ENCODE data around the gene CTSF.

CTSF gene

GRCh38 chr11:66555416-66555815 is 13.0 kb downstream of the CTSF start:
- TF ChIP-seq CTCF (IDR thresholded peaks at IDR 0.05; ENCODE audit: control extremely low read depth, extremely low read depth, low read depth, missing control alignments), result no peak
- POLR2A ChIA-PET, result no interaction called here
- DNase-seq (ENCODE audit: extremely low spot score), result no peak
- CTCF ChIA-PET, result interaction anchor here (1.3 kb wide), 1 partner anchor 148 kb away, joined by 4 read pairs; no protein-coding TSS in a partner anchor

- ChIA-PET CTCF (interaction anchor here (1.3 kb wide), 1 partner anchor 147 kb away, joined by 4 read pairs; no protein-coding TSS in a partner anchor), POLR2A (no interaction called here)
- DNase-seq (ENCODE audit: extremely low spot score), result no peak
- no peak for TF ChIP-seq CTCF (IDR thresholded peaks at IDR 0.05; ENCODE audit: control extremely low read depth, extremely low read depth, low read depth, missing control alignments)
Observed at GRCh38 chr11:66554602-66555001, 13.8 kb downstream of the CTSF start.

GRCh38 chr11:66550887-66551286 is 17.5 kb downstream of the CTSF start:
- CTCF ChIA-PET, result interaction anchor here (0.9 kb wide), 1 partner anchor 87 kb away, joined by 3 read pairs; no protein-coding TSS in a partner anchor
- DNase-seq (ENCODE audit: extremely low spot score), result no peak
- TF ChIP-seq CTCF (IDR thresholded peaks at IDR 0.05; ENCODE audit: control extremely low read depth, extremely low read depth, low read depth, missing control alignments), result no peak
- POLR2A ChIA-PET, result no interaction called here

DNA sequence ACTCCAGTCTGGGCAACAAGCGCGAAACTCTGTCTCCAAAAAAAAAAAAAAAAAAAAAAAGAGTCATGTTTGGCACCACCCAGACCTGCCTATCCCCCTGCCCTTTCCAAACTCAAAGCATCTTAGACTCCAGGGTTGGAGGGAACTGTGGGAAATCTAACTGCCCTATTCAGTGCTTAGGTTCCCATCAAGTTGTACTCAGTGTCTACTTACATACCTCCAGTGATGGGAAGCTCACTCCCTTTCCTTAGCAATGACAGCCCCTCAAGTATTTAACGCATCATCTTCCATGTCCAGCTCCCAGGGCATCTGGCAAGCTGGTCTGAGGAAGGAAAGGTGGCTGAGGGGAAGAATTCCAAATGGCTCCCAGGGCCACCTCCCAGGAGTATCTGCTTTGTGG is 18.7 kb downstream of the CTSF start:
- no peak for TF ChIP-seq CTCF (IDR thresholded peaks at IDR 0.05; ENCODE audit: control extremely low read depth, extremely low read depth, low read depth, missing control alignments)
- ChIA-PET CTCF (no interaction called here), POLR2A (interaction anchor here (0.7 kb wide), 1 partner anchor 478 kb away, joined by 4 read pairs; no protein-coding TSS in a partner anchor)
- no peak for DNase-seq (ENCODE audit: extremely low spot score)

DNA sequence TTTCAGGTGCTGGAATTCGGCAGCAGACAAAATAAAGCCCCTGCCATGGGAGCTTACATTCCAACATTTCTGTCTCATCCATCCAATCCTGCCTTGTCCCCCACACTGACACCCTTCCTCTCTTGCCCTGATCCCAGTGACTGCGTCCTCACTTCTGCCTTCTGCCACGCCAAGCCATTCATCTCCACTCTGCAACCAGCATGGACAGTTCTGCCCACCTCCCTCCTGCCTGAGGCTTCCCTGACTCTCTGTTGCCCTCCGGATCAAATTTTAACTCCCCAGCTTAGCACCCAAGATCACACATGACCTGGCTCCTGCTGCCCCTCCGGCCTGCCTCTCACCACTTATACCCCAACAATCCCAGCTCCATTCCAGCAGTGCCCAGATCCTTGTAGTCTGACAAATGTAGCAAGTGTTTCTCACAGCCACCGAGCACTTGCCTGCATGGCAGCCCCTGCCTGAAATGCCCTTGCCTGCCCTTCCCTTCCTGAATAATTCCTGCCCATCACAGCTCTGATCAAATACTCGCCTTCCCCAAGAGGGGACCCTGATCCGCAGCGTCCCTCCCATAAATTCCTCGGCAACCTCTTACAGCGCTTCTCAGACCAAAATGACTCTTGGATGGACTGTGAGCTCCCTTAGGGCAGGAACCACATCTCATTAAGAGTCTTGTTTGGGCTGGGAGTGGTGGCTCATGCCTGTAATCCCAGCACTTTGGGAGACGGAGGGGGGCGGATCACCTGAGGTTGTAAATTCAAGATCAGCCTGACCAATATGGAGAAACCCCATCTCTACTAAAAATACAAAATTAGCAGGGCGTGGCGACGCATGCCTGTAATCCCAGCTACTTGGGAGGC is 19.4 kb downstream of the CTSF start:
- ChIA-PET POLR2A (interaction anchor here (0.7 kb wide), 1 partner anchor 478 kb away, joined by 4 read pairs; no protein-coding TSS in a partner anchor), CTCF (no interaction called here)
- DNase-seq (ENCODE audit: extremely low spot score), result no peak
- TF ChIP-seq CTCF (IDR thresholded peaks at IDR 0.05; ENCODE audit: control extremely low read depth, extremely low read depth, low read depth, missing control alignments), result no peak

DNA sequence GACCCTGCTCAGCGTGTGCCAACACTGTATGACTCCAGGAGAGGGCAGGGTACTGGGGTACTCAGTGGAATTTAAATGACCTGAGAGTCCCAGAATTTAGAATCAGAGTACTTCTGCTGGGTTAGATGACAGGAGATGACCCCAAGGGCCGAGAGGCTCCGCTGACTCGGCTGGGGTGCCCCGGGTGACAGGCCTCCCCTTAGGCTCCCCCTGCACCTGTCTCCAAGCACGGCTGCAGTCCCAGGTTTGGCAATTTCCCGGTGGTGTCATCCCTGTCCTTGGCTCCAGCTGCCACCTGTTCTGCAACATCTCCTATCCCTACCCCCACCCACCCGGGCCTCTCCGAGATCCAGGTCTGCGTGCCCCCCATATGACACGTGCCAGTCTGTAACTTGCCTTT is 20.4 kb downstream of the CTSF start:
- TF ChIP-seq CTCF (IDR thresholded peaks at IDR 0.05; ENCODE audit: control extremely low read depth, extremely low read depth, low read depth, missing control alignments), result no peak
- ChIA-PET POLR2A (no interaction called here), CTCF (no interaction called here)
- no peak for DNase-seq (ENCODE audit: extremely low spot score)

Measured in GM10248 (cell line).